WTC11 (cell line): Measurements from ENCODE around the gene DNAAF2.

ENCODE experiments used
- ELF4 ChIP-seq: sonication (generic); formaldehyde crosslinking; IDR thresholded peaks from 2 replicates; pipeline ENCODE4 v1.8.1; 2022; ENCODE audit warnings: low read depth, mild to moderate bottlenecking, moderate library complexity, missing genetic modification reagents
- TF ChIP-seq, protein P1 (sequence below): fragments of 200-600 bp; IDR thresholded peaks from 2 replicates; pipeline ENCODE4 v1.8.0; 2022; ENCODE audit warnings: antibody characterized with exemption
- TF ChIP-seq, protein P2 (sequence below): sonication (generic); formaldehyde crosslinking; IDR thresholded peaks from 2 replicates; pipeline ENCODE4 v1.8.0; 2023; ENCODE audit warnings: missing genetic modification reagents, mild to moderate bottlenecking, borderline replicate concordance

DNA sequence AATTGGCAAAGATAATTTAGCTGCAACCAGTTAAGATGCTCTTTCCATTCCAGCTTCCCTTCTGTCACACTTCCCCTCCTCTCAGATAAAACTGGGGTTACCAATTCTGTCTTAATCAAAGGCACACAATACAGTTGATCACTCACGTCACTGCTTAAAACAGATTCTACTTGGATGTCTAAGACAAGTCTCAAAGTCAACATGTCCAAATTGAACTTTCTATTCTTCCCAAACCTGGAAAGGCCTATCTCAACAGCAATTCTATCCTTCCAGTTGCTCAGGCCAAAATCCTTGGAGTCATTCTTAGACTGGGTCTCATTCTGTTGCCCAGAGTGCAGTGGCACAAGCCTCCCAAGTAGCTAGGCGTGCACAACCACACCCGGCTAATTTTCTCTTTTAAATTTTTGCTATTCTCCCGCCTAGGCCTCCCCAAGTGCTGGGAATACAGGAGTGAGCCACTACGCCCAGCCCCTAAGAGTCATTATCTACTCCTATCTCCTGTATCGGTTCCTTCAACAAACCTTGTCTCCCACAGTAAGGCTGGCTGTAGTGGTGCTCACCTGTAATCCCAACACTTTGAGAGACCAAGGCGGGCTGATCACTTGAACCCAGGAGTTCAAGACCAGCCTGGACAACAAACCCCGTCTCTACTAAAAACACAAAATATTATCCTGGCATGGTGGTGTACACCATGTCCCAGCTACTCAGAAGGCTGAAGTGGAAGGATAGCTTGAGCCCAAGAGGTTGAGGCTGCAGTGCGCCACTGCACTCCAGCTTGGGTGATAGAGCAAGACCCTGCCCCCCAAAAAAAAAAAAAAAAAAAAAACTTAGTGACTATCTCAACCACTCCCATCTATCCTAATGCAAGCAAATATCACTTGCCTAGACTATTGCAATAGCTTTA, 53.6 kb downstream of the DNAAF2 start:
- TF ChIP-seq, protein P1, sequence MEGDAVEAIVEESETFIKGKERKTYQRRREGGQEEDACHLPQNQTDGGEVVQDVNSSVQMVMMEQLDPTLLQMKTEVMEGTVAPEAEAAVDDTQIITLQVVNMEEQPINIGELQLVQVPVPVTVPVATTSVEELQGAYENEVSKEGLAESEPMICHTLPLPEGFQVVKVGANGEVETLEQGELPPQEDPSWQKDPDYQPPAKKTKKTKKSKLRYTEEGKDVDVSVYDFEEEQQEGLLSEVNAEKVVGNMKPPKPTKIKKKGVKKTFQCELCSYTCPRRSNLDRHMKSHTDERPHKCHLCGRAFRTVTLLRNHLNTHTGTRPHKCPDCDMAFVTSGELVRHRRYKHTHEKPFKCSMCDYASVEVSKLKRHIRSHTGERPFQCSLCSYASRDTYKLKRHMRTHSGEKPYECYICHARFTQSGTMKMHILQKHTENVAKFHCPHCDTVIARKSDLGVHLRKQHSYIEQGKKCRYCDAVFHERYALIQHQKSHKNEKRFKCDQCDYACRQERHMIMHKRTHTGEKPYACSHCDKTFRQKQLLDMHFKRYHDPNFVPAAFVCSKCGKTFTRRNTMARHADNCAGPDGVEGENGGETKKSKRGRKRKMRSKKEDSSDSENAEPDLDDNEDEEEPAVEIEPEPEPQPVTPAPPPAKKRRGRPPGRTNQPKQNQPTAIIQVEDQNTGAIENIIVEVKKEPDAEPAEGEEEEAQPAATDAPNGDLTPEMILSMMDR: no peak
- TF ChIP-seq, protein P2, sequence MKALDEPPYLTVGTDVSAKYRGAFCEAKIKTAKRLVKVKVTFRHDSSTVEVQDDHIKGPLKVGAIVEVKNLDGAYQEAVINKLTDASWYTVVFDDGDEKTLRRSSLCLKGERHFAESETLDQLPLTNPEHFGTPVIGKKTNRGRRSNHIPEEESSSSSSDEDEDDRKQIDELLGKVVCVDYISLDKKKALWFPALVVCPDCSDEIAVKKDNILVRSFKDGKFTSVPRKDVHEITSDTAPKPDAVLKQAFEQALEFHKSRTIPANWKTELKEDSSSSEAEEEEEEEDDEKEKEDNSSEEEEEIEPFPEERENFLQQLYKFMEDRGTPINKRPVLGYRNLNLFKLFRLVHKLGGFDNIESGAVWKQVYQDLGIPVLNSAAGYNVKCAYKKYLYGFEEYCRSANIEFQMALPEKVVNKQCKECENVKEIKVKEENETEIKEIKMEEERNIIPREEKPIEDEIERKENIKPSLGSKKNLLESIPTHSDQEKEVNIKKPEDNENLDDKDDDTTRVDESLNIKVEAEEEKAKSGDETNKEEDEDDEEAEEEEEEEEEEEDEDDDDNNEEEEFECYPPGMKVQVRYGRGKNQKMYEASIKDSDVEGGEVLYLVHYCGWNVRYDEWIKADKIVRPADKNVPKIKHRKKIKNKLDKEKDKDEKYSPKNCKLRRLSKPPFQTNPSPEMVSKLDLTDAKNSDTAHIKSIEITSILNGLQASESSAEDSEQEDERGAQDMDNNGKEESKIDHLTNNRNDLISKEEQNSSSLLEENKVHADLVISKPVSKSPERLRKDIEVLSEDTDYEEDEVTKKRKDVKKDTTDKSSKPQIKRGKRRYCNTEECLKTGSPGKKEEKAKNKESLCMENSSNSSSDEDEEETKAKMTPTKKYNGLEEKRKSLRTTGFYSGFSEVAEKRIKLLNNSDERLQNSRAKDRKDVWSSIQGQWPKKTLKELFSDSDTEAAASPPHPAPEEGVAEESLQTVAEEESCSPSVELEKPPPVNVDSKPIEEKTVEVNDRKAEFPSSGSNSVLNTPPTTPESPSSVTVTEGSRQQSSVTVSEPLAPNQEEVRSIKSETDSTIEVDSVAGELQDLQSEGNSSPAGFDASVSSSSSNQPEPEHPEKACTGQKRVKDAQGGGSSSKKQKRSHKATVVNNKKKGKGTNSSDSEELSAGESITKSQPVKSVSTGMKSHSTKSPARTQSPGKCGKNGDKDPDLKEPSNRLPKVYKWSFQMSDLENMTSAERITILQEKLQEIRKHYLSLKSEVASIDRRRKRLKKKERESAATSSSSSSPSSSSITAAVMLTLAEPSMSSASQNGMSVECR (CRISPR knock-in tag): no peak
- TF ChIP-seq ELF4 (CRISPR knock-in tag): no peak
